Neural progenitor cell (in vitro differentiated cells): Measurements from ENCODE around the gene ATP8B4. TPM values are rescaled to one million over a fixed set of nuclear protein-coding genes. Genes with fewer than 3 reads are reported as not detected.

Experiments used
- DNase-seq: peaks from one replicate; pipeline ENCODE4 v3.0.0-alpha.2; 2016; ENCODE audit warnings: low spot score
- H2AFZ ChIP-seq: fragments of 200-600 bp; sonication (generic); replicated peaks from 2 replicates; pipeline ENCODE4 v1.6.1; 2016; ENCODE audit warnings: antibody characterized with exemption
- H3F3A ChIP-seq: fragments of 200-600 bp; sonication (generic); 2 replicates; pipeline ENCODE4 v1.6.1; 2016; ENCODE audit warnings: antibody characterized with exemption, low read depth
- H3K27ac ChIP-seq: fragments of 200-600 bp; sonication (generic); 2 replicates; pipeline ENCODE4 v1.5.1; 2016; ENCODE audit warnings: mild to moderate bottlenecking
- H3K27me3 ChIP-seq: fragments of 200-600 bp; sonication (generic); 2 replicates; pipeline ENCODE4 v1.6.1; 2016; ENCODE audit warnings: mild to moderate bottlenecking, moderate library complexity
- H3K36me3 ChIP-seq: fragments of 200-600 bp; sonication (generic); 2 replicates; pipeline ENCODE4 v1.5.1; 2016
- H3K4me1 ChIP-seq: fragments of 200-600 bp; sonication (generic); 2 replicates; pipeline ENCODE4 v1.6.1; 2016; ENCODE audit warnings: mixed run types
- H3K4me2 ChIP-seq: fragments of 200-600 bp; sonication (generic); 2 replicates; pipeline ENCODE4 v1.6.1; 2016
- H3K4me3 ChIP-seq: fragments of 200-600 bp; sonication (generic); 2 replicates; pipeline ENCODE4 v1.5.1; 2016
- H3K79me2 ChIP-seq: fragments of 200-600 bp; sonication (generic); 2 replicates; pipeline ENCODE4 v1.6.1; 2016; ENCODE audit warnings: low read depth
- H3K9ac ChIP-seq: fragments of 200-600 bp; sonication (generic); 2 replicates; pipeline ENCODE4 v1.6.1; 2016
- H3K9me3 ChIP-seq: fragments of 200-600 bp; sonication (generic); 2 replicates; pipeline ENCODE4 v1.5.1; 2016; ENCODE audit warnings: low read depth
- H4K20me1 ChIP-seq: fragments of 200-600 bp; sonication (generic); 2 replicates; pipeline ENCODE4 v1.6.1; 2016; ENCODE audit warnings: low read depth
- H3K27ac Mint-ChIP-seq: 3 replicates; pipeline ENCODE4 v1.8.0; 2021; ENCODE audit warnings: mixed read lengths
- H3K27me3 Mint-ChIP-seq: 2 replicates; pipeline ENCODE4 v1.8.0; 2022; ENCODE audit warnings: low read depth, mild to moderate bottlenecking, inconsistent platforms, moderate library complexity, mixed read lengths; ENCODE audit not compliant: insufficient read depth
- H3K36me3 Mint-ChIP-seq: 3 replicates; pipeline ENCODE4 v1.8.0; 2021; ENCODE audit warnings: mixed read lengths
- H3K4me1 Mint-ChIP-seq: 3 replicates; pipeline ENCODE4 v1.8.0; 2021; ENCODE audit warnings: mixed read lengths
- H3K4me3 Mint-ChIP-seq: 3 replicates; pipeline ENCODE4 v1.8.0; 2021; ENCODE audit warnings: mild to moderate bottlenecking, moderate library complexity, mixed read lengths
- H3K9me3 Mint-ChIP-seq: 3 replicates; pipeline ENCODE4 v1.8.0; 2020; ENCODE audit warnings: mixed read lengths
- EZH2 ChIP-seq: fragments of 200-600 bp; sonication (generic); IDR thresholded peaks from 2 replicates; pipeline ENCODE4 v1.6.1; 2017; ENCODE audit warnings: antibody characterized with exemption, mild to moderate bottlenecking, moderate library complexity
- EZH2phosphoT487 ChIP-seq: fragments of 200-600 bp; sonication (generic); IDR thresholded peaks from 2 replicates; pipeline ENCODE4 v1.6.1; 2017; ENCODE audit warnings: antibody characterized with exemption
- total RNA-seq: library from RNA; depleted of rRNA; stranded (reverse); fragments of >200 nt; gene quantifications from 2 replicates; pipeline ENCODE4 v1.2.3, GENCODE V29; 2015; ENCODE audit warnings: low replicate concordance
- TF ChIP-seq, protein P1 (sequence below): fragments of 200-600 bp; sonication (generic); IDR thresholded peaks from 2 replicates; pipeline ENCODE4 v1.5.1; 2017; ENCODE audit warnings: antibody characterized with exemption, mild to moderate bottlenecking

ATP8B4 gene
- total RNA-seq, 1 donor from 2014 or later = 2.7 TPM

GRCh38 chr15:50055750-50056157, 63.3 kb downstream of the ATP8B4 start:
- Histone ChIP-seq H3K4me3 (no peak overlapping the region), H3K27ac (no peak overlapping the region), H3K9ac (no peak overlapping the region), H3F3A (no peaks in the 10 kb centered on the region), H3K79me2 (no peaks in the 10 kb centered on the region), H3K27me3 (no peaks in the 10 kb centered on the region), H4K20me1 (no peaks in the 10 kb centered on the region), H3K4me1 (no peaks in the 10 kb centered on the region), H2AFZ (no peak overlapping the region), H3K9me3 (no peaks in the 10 kb centered on the region), H3K4me2 (no peak overlapping the region), H3K36me3 (no peaks in the 10 kb centered on the region)
- H3K27ac Mint-ChIP-seq = no peak overlapping the region
- TF ChIP-seq, protein P1, sequence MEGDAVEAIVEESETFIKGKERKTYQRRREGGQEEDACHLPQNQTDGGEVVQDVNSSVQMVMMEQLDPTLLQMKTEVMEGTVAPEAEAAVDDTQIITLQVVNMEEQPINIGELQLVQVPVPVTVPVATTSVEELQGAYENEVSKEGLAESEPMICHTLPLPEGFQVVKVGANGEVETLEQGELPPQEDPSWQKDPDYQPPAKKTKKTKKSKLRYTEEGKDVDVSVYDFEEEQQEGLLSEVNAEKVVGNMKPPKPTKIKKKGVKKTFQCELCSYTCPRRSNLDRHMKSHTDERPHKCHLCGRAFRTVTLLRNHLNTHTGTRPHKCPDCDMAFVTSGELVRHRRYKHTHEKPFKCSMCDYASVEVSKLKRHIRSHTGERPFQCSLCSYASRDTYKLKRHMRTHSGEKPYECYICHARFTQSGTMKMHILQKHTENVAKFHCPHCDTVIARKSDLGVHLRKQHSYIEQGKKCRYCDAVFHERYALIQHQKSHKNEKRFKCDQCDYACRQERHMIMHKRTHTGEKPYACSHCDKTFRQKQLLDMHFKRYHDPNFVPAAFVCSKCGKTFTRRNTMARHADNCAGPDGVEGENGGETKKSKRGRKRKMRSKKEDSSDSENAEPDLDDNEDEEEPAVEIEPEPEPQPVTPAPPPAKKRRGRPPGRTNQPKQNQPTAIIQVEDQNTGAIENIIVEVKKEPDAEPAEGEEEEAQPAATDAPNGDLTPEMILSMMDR = no peak
- TF ChIP-seq EZH2phosphoT487 (no peak), EZH2 (no peak)
- H3K4me1 Mint-ChIP-seq = no peaks in the 10 kb centered on the region
- H3K27me3 Mint-ChIP-seq = no peaks in the 10 kb centered on the region
- H3K4me3 Mint-ChIP-seq = no peak overlapping the region
- no peak for DNase-seq
- no peaks in the 10 kb centered on the region for H3K9me3 Mint-ChIP-seq
- no peaks in the 10 kb centered on the region for H3K36me3 Mint-ChIP-seq

DNA sequence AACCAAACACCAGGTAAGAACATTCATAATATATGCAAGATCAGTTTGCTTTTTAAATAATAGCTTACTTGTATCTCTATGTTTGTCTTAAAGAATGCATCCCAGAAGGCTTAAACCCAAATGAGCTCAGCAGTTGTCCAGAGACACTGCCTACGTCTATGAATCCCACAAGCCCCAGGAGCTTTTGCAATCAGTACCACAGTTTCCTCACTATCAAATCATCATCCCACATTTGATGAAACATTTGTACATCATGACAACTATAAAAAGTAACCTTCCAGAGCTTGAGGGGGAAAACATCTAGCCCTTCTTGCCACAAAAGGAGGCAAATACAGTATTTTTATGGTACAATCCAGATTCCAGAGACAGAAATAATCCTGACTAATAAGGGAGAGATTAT, 63.7 kb downstream of the ATP8B4 start:
- no peak overlapping the region for H3K4me3 Mint-ChIP-seq
- H3K36me3 Mint-ChIP-seq = no peaks in the 10 kb centered on the region
- H3K27ac Mint-ChIP-seq = no peak overlapping the region
- H4K20me1 ChIP-seq = no peaks in the 10 kb centered on the region
- H3K9me3 ChIP-seq = no peaks in the 10 kb centered on the region
- no peaks in the 10 kb centered on the region for H3K4me1 ChIP-seq
- H2AFZ ChIP-seq = no peak overlapping the region
- no peaks in the 10 kb centered on the region for H3K4me1 Mint-ChIP-seq
- no peaks in the 10 kb centered on the region for H3K27me3 ChIP-seq
- no peak overlapping the region for H3K27ac ChIP-seq
- H3F3A ChIP-seq = no peaks in the 10 kb centered on the region
- no peaks in the 10 kb centered on the region for H3K27me3 Mint-ChIP-seq
- H3K36me3 ChIP-seq = no peaks in the 10 kb centered on the region
- H3K4me2 ChIP-seq = no peak overlapping the region
- H3K4me3 ChIP-seq = no peak overlapping the region
- no peaks in the 10 kb centered on the region for H3K9me3 Mint-ChIP-seq
- H3K9ac ChIP-seq = no peak overlapping the region
- no peak for TF ChIP-seq EZH2phosphoT487
- TF ChIP-seq EZH2 = no peak
- TF ChIP-seq, protein P1 = no peak
- DNase-seq = no peak
- no peaks in the 10 kb centered on the region for H3K79me2 ChIP-seq

- Histone ChIP-seq H3K4me2 (no peak overlapping the region), H4K20me1 (no peaks in the 10 kb centered on the region), H3K4me3 (no peak overlapping the region), H3F3A (no peaks in the 10 kb centered on the region), H3K27me3 (no peaks in the 10 kb centered on the region), H3K79me2 (no peaks in the 10 kb centered on the region), H3K36me3 (no peaks in the 10 kb centered on the region), H3K9ac (no peak overlapping the region), H2AFZ (no peak overlapping the region), H3K4me1 (no peaks in the 10 kb centered on the region), H3K27ac (no peak overlapping the region), H3K9me3 (no peaks in the 10 kb centered on the region)
- H3K27ac Mint-ChIP-seq = no peak overlapping the region
- H3K27me3 Mint-ChIP-seq = no peaks in the 10 kb centered on the region
- TF ChIP-seq EZH2 (no peak), EZH2phosphoT487 (no peak)
- TF ChIP-seq, protein P1 = no peak
- no peaks in the 10 kb centered on the region for H3K36me3 Mint-ChIP-seq
- no peaks in the 10 kb centered on the region for H3K9me3 Mint-ChIP-seq
- H3K4me3 Mint-ChIP-seq = no peak overlapping the region
- no peak for DNase-seq
- H3K4me1 Mint-ChIP-seq = no peaks in the 10 kb centered on the region
Observed at GRCh38 chr15:50053055-50053856, 65.8 kb downstream of the ATP8B4 start.
